WERI-Rb-1 (cell line): ENCODE data around the gene CECR2.

ENCODE experiments used
- DNase-seq: peaks from one replicate; pipeline ENCODE4 v3.0.0-alpha.2; 2020
- H3K27ac ChIP-seq: fragments of 250-450 bp; sonication (Bioruptor Pico); 2 replicates; pipeline ENCODE4 v1.5.1; 2020; ENCODE audit warnings: mild to moderate bottlenecking, moderate library complexity
- H3K27me3 ChIP-seq: fragments of 250-450 bp; sonication (Bioruptor Pico); 2 replicates; pipeline ENCODE4 v1.5.1; 2021; ENCODE audit warnings: mild to moderate bottlenecking, low read depth, moderate library complexity; ENCODE audit not compliant: insufficient read depth, severe bottlenecking
- H3K36me3 ChIP-seq: fragments of 250-450 bp; sonication (Bioruptor Pico); 2 replicates; pipeline ENCODE4 v1.5.1; 2020; ENCODE audit warnings: mild to moderate bottlenecking, moderate library complexity
- H3K4me3 ChIP-seq: 2 replicates; pipeline ENCODE4 v1.5.1; 2011; ENCODE audit warnings: low read depth, mild to moderate bottlenecking, control low read depth, low read length
- H3K9me3 ChIP-seq: fragments of 250-450 bp; sonication (Bioruptor Pico); 2 replicates; pipeline ENCODE4 v1.5.1; 2021; ENCODE audit warnings: mild to moderate bottlenecking, moderate library complexity; ENCODE audit not compliant: severe bottlenecking
- CTCF ChIP-seq: IDR thresholded peaks from 2 replicates; pipeline ENCODE4 v1.5.1; 2011; ENCODE audit warnings: low read depth, mild to moderate bottlenecking, control low read depth, inconsistent platforms, low read length

CECR2 gene

GRCh38 chr22:17587629-17588028 lies 218.4 kb downstream of the CECR2 start:
- no peak for TF ChIP-seq CTCF
- Histone ChIP-seq H3K4me3 (no peak overlapping the region), H3K27me3 (no peaks in the 10 kb centered on the region), H3K27ac (peak overlapping the region; percentile 37), H3K36me3 (peaks cover 21% of the 10 kb centered on the region), H3K9me3 (no peaks in the 10 kb centered on the region)
- DNase-seq: peak; percentile 53

GRCh38 chr22:17588606-17589005 lies 219.3 kb downstream of the CECR2 start:
- TF ChIP-seq CTCF: no peak
- Histone ChIP-seq H3K27ac (no peak overlapping the region), H3K4me3 (no peak overlapping the region), H3K9me3 (no peaks in the 10 kb centered on the region), H3K27me3 (no peaks in the 10 kb centered on the region), H3K36me3 (peaks cover 29% of the 10 kb centered on the region)
- no peak for DNase-seq

GRCh38 chr22:17589810-17590375 lies 220.6 kb downstream of the CECR2 start:
- DNase-seq: no peak
- no peaks in the 10 kb centered on the region for H3K9me3 ChIP-seq
- no peak overlapping the region for H3K4me3 ChIP-seq
- H3K27me3 ChIP-seq: no peaks in the 10 kb centered on the region
- TF ChIP-seq CTCF: no peak
- H3K36me3 ChIP-seq: peaks cover 42% of the 10 kb centered on the region
- peak overlapping the region; percentile 23 for H3K27ac ChIP-seq

- H3K4me3 ChIP-seq: no peak overlapping the region
- no peak for TF ChIP-seq CTCF
- peaks cover 49% of the 10 kb centered on the region for H3K36me3 ChIP-seq
- peak; percentile 41 for DNase-seq
- no peaks in the 10 kb centered on the region for H3K27me3 ChIP-seq
- peak overlapping the region; percentile 23 for H3K27ac ChIP-seq
- no peaks in the 10 kb centered on the region for H3K9me3 ChIP-seq
These were observed 221.3 kb downstream of the CECR2 start for GRCh38 chr22:17590586-17590985.

- no peak for TF ChIP-seq CTCF
- Histone ChIP-seq H3K4me3 (no peak overlapping the region), H3K36me3 (peaks cover 65% of the 10 kb centered on the region), H3K27me3 (no peaks in the 10 kb centered on the region), H3K27ac (no peak overlapping the region), H3K9me3 (no peaks in the 10 kb centered on the region)
- no peak for DNase-seq
These were observed 222.9 kb downstream of the CECR2 start for GRCh38 chr22:17592201-17592600.

- Histone ChIP-seq H3K27ac (no peak overlapping the region), H3K36me3 (peaks cover 90% of the 10 kb centered on the region), H3K4me3 (no peak overlapping the region), H3K9me3 (no peaks in the 10 kb centered on the region), H3K27me3 (no peaks in the 10 kb centered on the region)
- TF ChIP-seq CTCF: no peak
- no peak for DNase-seq
These were observed 227.0 kb downstream of the CECR2 start for GRCh38 chr22:17596226-17596625.
